ENCODE data around the gene ASCC1.
"Not testable (repeated sequence)": the region's sequence is repeated elsewhere in the genome, so short reads cannot be mapped to it uniquely, and the experiment has no call there.

Gene ASCC1

DNA sequence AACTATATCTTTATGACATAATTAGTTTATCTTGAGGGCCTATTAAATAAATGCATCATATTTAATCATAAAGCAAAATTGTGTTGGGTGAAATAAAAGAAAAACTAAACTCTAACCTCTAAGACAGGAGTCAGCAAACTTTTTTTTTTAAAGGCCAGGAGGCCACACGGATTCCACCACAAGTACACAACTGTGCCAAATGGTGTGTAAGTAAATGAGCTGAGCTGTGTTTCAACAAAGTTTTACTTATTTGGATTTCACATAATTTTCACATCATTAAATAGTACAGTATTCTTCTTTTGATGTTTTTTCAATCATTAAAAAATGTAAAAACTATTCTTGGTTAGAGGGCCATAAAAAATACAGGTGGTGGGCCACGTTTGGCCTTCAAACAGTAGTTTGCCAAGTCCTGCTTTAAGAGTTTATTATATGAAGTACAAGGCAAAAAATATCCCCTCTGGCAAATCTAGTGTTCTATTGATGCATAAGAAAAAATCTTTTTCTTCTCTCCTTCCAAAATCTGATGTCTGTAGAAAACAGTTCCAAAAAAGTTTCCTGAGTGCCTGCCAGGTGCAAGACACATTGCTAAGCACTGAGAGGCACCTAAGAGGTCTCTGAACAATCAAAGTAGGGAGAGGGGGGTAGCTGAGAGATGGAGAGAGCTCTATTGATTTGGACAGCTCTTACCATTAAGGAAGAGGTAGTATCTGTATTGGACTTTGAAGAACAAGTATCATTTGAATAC lies 101.2 kb downstream of the ASCC1 start:
- H3K4me3 ChIP-seq (ENCODE audit: low read depth, low read length), result no peak overlapping the region
- no peak for DNase-seq (ENCODE audit: low read depth, low spot score)
- TF ChIP-seq, protein P1, sequence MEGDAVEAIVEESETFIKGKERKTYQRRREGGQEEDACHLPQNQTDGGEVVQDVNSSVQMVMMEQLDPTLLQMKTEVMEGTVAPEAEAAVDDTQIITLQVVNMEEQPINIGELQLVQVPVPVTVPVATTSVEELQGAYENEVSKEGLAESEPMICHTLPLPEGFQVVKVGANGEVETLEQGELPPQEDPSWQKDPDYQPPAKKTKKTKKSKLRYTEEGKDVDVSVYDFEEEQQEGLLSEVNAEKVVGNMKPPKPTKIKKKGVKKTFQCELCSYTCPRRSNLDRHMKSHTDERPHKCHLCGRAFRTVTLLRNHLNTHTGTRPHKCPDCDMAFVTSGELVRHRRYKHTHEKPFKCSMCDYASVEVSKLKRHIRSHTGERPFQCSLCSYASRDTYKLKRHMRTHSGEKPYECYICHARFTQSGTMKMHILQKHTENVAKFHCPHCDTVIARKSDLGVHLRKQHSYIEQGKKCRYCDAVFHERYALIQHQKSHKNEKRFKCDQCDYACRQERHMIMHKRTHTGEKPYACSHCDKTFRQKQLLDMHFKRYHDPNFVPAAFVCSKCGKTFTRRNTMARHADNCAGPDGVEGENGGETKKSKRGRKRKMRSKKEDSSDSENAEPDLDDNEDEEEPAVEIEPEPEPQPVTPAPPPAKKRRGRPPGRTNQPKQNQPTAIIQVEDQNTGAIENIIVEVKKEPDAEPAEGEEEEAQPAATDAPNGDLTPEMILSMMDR (IDR thresholded peaks at IDR 0.05; ENCODE audit: low read depth, low read length), result no peak
- in situ Hi-C loops (cut with HindIII; ENCODE audit: low sequenced_read_pairs), result no loop called here

GRCh38 chr10:72110673-72111401 lies 105.2 kb downstream of the ASCC1 start:
- no peak overlapping the region for H3K4me3 ChIP-seq (ENCODE audit: low read depth, low read length)
- TF ChIP-seq, protein P1 (IDR thresholded peaks at IDR 0.05; ENCODE audit: low read depth, low read length), result no peak
- no peak for DNase-seq (ENCODE audit: low read depth, low spot score)
- in situ Hi-C loops (cut with HindIII; ENCODE audit: low sequenced_read_pairs), result no loop called here

GRCh38 chr10:72109636-72110157 lies 106.4 kb downstream of the ASCC1 start:
- no peak for DNase-seq (ENCODE audit: low read depth, low spot score)
- no peak overlapping the region for H3K4me3 ChIP-seq (ENCODE audit: low read depth, low read length)
- TF ChIP-seq, protein P1 (IDR thresholded peaks at IDR 0.05; ENCODE audit: low read depth, low read length), result no peak
- in situ Hi-C loops (cut with HindIII; ENCODE audit: low sequenced_read_pairs), result no loop called here

- no peak for DNase-seq (ENCODE audit: low read depth, low spot score)
- TF ChIP-seq, protein P1 (IDR thresholded peaks at IDR 0.05; ENCODE audit: low read depth, low read length), result no peak
- in situ Hi-C loops (cut with HindIII; ENCODE audit: low sequenced_read_pairs), result no loop called here
- no peak overlapping the region for H3K4me3 ChIP-seq (ENCODE audit: low read depth, low read length)
Observed at GRCh38 chr10:72108830-72109635, 107.0 kb downstream of the ASCC1 start.

- DNase-seq (ENCODE audit: low read depth, low spot score); in situ Hi-C loops (cut with HindIII; ENCODE audit: low sequenced_read_pairs); H3K4me3 ChIP-seq (ENCODE audit: low read depth, low read length): not testable (repeated sequence)
Observed at GRCh38 chr10:72108004-72108370, 108.1 kb downstream of the ASCC1 start.

DNA sequence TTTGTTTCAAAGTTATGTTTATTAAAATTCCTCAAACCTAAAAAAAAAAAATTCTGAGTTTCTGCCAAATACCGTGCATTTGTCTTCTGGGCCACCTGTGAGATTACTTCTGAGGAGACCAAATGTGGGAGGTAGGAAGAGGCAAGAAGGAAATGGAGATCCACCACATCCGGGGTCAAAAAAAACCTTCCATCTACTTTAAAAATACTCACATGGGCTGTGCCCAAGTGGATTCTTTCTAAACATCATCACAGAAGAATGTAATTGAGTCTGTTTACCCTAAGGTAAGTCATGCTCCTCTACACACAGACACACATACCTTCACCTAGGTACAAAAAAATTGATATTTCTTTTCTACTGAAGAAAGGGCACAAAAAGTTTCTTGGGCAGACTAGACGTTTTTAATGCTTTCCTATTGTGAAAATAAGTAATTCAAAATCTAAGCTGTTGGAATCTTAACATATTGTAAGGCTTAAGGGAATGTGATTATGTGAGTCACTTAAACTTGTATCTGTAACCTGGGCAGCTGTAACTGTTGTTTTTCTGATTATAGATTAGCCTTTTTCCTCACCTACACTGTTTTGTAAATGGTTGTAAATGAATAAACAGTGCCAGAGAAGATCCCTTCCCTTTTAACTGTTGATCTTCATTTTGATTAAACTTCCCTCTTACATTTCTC lies 108.6 kb downstream of the ASCC1 start:
- in situ Hi-C loops (cut with HindIII; ENCODE audit: low sequenced_read_pairs), result no loop called here
- H3K4me3 ChIP-seq (ENCODE audit: low read depth, low read length), result no peak overlapping the region
- no peak for DNase-seq (ENCODE audit: low read depth, low spot score)
- TF ChIP-seq, protein P1 (IDR thresholded peaks at IDR 0.05; ENCODE audit: low read depth, low read length), result no peak

Measured in astrocyte of the spinal cord (primary cell).